ENCODE results near the gene SOS2.

GRCh38 chr14:50086321-50086711 lies 145.1 kb downstream of the SOS2 start:
- TF ChIP-seq POLR2AphosphoS5 (IDR thresholded peaks at IDR 0.05; ENCODE audit: insufficient read depth, low read depth, low read length) (no peak), CTCF (IDR thresholded peaks at IDR 0.05; ENCODE audit: extremely low read depth in 1 of 2, insufficient read depth in 1 of 2, low read depth in 1 of 2, low read length in 2 of 2) (no peak), POLR2A (IDR thresholded peaks at IDR 0.05; ENCODE audit: low read depth, low read length) (no peak), JUN (IDR thresholded peaks at IDR 0.05; ENCODE audit: borderline replicate concordance, insufficient read depth, insufficient read length, low read depth) (no peak), EZH2 (IDR thresholded peaks at IDR 0.05; ENCODE audit: borderline replicate concordance, low read depth, low read length, severe bottlenecking) (no peak), MYC (IDR thresholded peaks at IDR 0.05; ENCODE audit: low read depth, low read length) (no peak), FOS (IDR thresholded peaks at IDR 0.05; ENCODE audit: borderline replicate concordance, insufficient read depth, low read length) (no peak), GATA2 (IDR thresholded peaks at IDR 0.05; ENCODE audit: insufficient read depth, insufficient read length, low read depth, low read length) (no peak)
